ENCODE data around the gene TSPO2. TPM values are rescaled to one million over a fixed set of nuclear protein-coding genes. Genes with fewer than 3 reads are reported as not detected.

TSPO2 gene
- total and polyA plus RNA-seq, 2 donors (not counting 3 experiments of a cell fraction or from before 2014, with no cell fraction given) = not detected

GRCh38 chr6:41062056-41062455, 19.8 kb downstream of the TSPO2 start:
- FAIRE-seq (no peak), DNase-seq (ENCODE audit: low read depth, low spot score) (no peak)
- H3K27ac ChIP-seq (ENCODE audit: insufficient read depth, low read depth, low read length) = no peak overlapping the region
- H2AFZ ChIP-seq (ENCODE audit: low read depth, low read length) = no peak overlapping the region
- TF ChIP-seq MYC (IDR thresholded peaks at IDR 0.05; ENCODE audit: low read depth, low read length) = no peak
- TF ChIP-seq POLR2A (IDR thresholded peaks at IDR 0.05; ENCODE audit: low read depth, low read length) = no peak
- TF ChIP-seq EZH2 (IDR thresholded peaks at IDR 0.05; ENCODE audit: borderline replicate concordance, low read depth, low read length, severe bottlenecking) = no peak
- no peak for TF ChIP-seq MAX (IDR thresholded peaks at IDR 0.05; ENCODE audit: insufficient read depth, insufficient read length)
- TF ChIP-seq JUN (IDR thresholded peaks at IDR 0.05; ENCODE audit: borderline replicate concordance, insufficient read depth, insufficient read length, low read depth) = no peak
- TF ChIP-seq CTCF (IDR thresholded peaks at IDR 0.05; ENCODE audit: extremely low read depth in 1 of 2, insufficient read depth in 1 of 2, low read depth in 1 of 2, low read length in 2 of 2) = no peak
- no peak for TF ChIP-seq FOS (IDR thresholded peaks at IDR 0.05; ENCODE audit: borderline replicate concordance, insufficient read depth, low read length)
- TF ChIP-seq GATA2 (IDR thresholded peaks at IDR 0.05; ENCODE audit: insufficient read depth, insufficient read length, low read depth, low read length) = no peak
- TF ChIP-seq POLR2AphosphoS5 (IDR thresholded peaks at IDR 0.05; ENCODE audit: insufficient read depth, low read depth, low read length) = no peak
- dilution Hi-C loops (cut with MboI; ENCODE audit: extremely low pct_ligation_motif_present, low sequenced_read_pairs) (no loop called here), intact Hi-C loops (cut with micrococcal nuclease) (no loop called here)
- BruUV-seq (replicated peaks) = no TSS peak
- H4K20me1 ChIP-seq (replicated peaks; ENCODE audit: control insufficient read depth, extremely low read depth, insufficient read depth, low read length) = no peaks in the 10 kb centered on the region
- H3K9me3 ChIP-seq (replicated peaks; ENCODE audit: control insufficient read depth, insufficient read depth, low read length) = no peaks in the 10 kb centered on the region
- H3K9me1 ChIP-seq (replicated peaks; ENCODE audit: control insufficient read depth, extremely low read depth, insufficient read depth, low read length) = no peaks in the 10 kb centered on the region
- H3K79me2 ChIP-seq (ENCODE audit: control insufficient read depth, insufficient read depth, low read length) = no peaks in the 10 kb centered on the region
- CTCF ChIA-PET = no interaction called here
- no peaks in the 10 kb centered on the region for H3K27me3 ChIP-seq (ENCODE audit: control insufficient read depth in 2 of 2, insufficient read depth in 2 of 2, low read length in 2 of 2)
- H3K4me2 ChIP-seq (ENCODE audit: insufficient read depth, low read length) = no peak overlapping the region
- H3K4me1 ChIP-seq (ENCODE audit: control insufficient read depth, extremely low read depth, insufficient read depth, low read length) = peaks cover 5% of the 10 kb centered on the region
- no peak overlapping the region for H3K9ac ChIP-seq (replicated peaks; ENCODE audit: extremely low read depth, insufficient read depth, low read length)
- no peaks in the 10 kb centered on the region for H3K36me3 ChIP-seq (ENCODE audit: control insufficient read depth in 2 of 2, extremely low read depth in 1 of 2, insufficient read depth in 2 of 2, low read length in 2 of 2)
- POLR2A ChIA-PET = no interaction called here
- H3K4me3 ChIP-seq (replicated peaks in 1 of 3; ENCODE audit: insufficient read depth in 1 of 3, low read depth in 1 of 3, low read length in 3 of 3) = no peak overlapping the region
